Endothelial cell of coronary artery (primary cell): ENCODE measurements around the gene SNTA1. TPM values are rescaled to one million over a fixed set of nuclear protein-coding genes. Genes with fewer than 3 reads are reported as not detected.

Source experiments
- total RNA-seq: library from RNA; depleted of rRNA; stranded (reverse); fragments of >200 nt; gene quantifications from 2 replicates; pipeline ENCODE4 v1.2.3, GENCODE V29; 2014

Gene SNTA1
- 4.4 and 6.2 TPM in 2 replicates for total RNA-seq

GRCh38 chr20:33443512-33444239, at the start of gene SNTA1:
SNTA1 (minus strand) TSS chr20:33443763; CDS start chr20:33443620, 143 bp downstream.

GRCh38 chr20:33490023-33490933, 46.7 kb upstream of the SNTA1 start, which contains the start of gene CBFA2T2:
CBFA2T2 (plus strand) TSS chr20:33490096; CDS start chr20:33490268, 172 bp downstream.

GRCh38 chr20:33401184-33401920, 42.2 kb downstream of the SNTA1 start, which contains the start of gene CDK5RAP1:
CDK5RAP1 (minus strand) TSS chr20:33401519; CDS start chr20:33397064, 4,455 bp downstream.

Other genes with a start within 250 kb of the SNTA1 start
- not detected in 2 replicates for gene BPIFA3, start 226.4 kb downstream of the SNTA1 start, total RNA-seq
- not detected in 2 replicates for gene BPIFA1, start 207.8 kb downstream of the SNTA1 start, total RNA-seq
- not detected in 2 replicates for gene BPIFB1, start 160.5 kb downstream of the SNTA1 start, total RNA-seq
- 24.7 and 27.4 TPM in 2 replicates for gene CDK5RAP1, start 42.2 kb downstream of the SNTA1 start, total RNA-seq
- gene CBFA2T2, start 46.3 kb upstream of the SNTA1 start, total RNA-seq = 2.4 and 3.2 TPM in 2 replicates
- 0.09 TPM in 2 replicates for gene C20orf144, start 218.6 kb upstream of the SNTA1 start, total RNA-seq
- 1.6 and 3.1 TPM in 2 replicates for gene ACTL10, start 223.2 kb upstream of the SNTA1 start, total RNA-seq
- gene NECAB3, start 230.7 kb upstream of the SNTA1 start, total RNA-seq = 12.5 and 19.0 TPM in 2 replicates
- gene E2F1, start 242.6 kb upstream of the SNTA1 start, total RNA-seq = 5.1 and 9.8 TPM in 2 replicates